Suprapubic skin (tissue), 4 donors: ENCODE measurements around the gene RPS6KC1.

Experiments
- POLR2A ChIP-seq, 2 donors: fragments of 450-650 bp; IDR thresholded peaks; one replicate each; pipeline ENCODE4 v1.6.1; 2017; ENCODE audit warnings: antibody characterized with exemption in 2 of 2, mild to moderate bottlenecking in 2 of 2, moderate library complexity in 2 of 2
- POLR2AphosphoS5 ChIP-seq, 3 donors: sonication (generic); formaldehyde crosslinking; IDR thresholded peaks; one replicate each; pipeline ENCODE4 v1.6.1; 2017; ENCODE audit warnings: antibody characterized with exemption in 3 of 3
- TF ChIP-seq, protein P1 (sequence below), 2 donors: fragments of 200-600 bp in 1 of 2; fragments of 450-650 bp in 1 of 2; sonication (generic) in 1 of 2; IDR thresholded peaks; one replicate each; pipeline ENCODE4 v1.5.1; 2016 to 2019; ENCODE audit warnings: antibody characterized with exemption in 2 of 2, mild to moderate bottlenecking in 1 of 2, moderate library complexity in 1 of 2

DNA sequence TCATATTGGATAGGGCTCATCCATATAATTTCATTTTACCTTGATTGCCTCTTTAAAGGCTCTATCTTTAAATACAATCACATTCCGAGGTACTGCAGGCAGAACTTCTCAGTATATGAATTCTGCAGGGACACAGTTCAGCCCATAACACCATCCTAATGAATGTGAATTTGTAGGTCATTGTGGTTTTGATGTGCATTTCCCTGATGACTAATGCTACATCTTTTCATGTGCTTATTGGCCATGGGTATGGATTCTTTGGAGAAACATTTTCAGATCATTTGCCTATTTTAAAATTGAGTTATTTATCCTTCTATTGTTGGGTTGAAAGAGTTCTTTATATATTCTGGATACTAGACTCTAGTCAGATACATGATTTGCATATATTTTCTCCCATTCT is 9.6 kb upstream of the RPS6KC1 start:
- TF ChIP-seq, protein P1, sequence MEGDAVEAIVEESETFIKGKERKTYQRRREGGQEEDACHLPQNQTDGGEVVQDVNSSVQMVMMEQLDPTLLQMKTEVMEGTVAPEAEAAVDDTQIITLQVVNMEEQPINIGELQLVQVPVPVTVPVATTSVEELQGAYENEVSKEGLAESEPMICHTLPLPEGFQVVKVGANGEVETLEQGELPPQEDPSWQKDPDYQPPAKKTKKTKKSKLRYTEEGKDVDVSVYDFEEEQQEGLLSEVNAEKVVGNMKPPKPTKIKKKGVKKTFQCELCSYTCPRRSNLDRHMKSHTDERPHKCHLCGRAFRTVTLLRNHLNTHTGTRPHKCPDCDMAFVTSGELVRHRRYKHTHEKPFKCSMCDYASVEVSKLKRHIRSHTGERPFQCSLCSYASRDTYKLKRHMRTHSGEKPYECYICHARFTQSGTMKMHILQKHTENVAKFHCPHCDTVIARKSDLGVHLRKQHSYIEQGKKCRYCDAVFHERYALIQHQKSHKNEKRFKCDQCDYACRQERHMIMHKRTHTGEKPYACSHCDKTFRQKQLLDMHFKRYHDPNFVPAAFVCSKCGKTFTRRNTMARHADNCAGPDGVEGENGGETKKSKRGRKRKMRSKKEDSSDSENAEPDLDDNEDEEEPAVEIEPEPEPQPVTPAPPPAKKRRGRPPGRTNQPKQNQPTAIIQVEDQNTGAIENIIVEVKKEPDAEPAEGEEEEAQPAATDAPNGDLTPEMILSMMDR (IDR thresholded peaks at IDR 0.05), result no peak
- no peak for TF ChIP-seq POLR2A (IDR thresholded peaks at IDR 0.05)
- TF ChIP-seq POLR2AphosphoS5 (IDR thresholded peaks at IDR 0.05), result no peak
